ENCODE results near the gene FERD3L.

Gene FERD3L

DNA sequence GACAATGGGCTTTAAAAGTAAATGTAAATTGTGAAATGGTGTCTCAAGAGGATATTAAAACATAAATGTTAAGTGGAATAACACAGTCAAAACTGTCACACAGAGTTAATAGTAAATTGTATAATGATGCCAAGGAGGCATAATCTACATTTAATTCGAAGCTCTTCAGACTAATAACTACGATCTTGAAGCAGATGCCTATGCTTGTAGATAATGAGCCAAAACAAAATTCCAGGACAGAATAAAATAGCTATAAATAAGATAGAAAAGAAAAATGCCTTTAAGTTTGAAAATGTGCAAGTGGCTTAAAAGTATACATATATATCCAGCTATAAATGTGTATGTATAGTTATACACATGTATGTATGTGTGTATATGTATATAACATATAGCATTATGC, 45.3 kb downstream of the FERD3L start:
- no peak for TF ChIP-seq CTCF (IDR thresholded peaks at IDR 0.05; ENCODE audit: low read length)
- no peak for TF ChIP-seq EZH2 (optimal IDR thresholded peaks at IDR 0.05; ENCODE audit: low read depth, low read length)
- TF ChIP-seq EZH2phosphoT487 (IDR thresholded peaks at IDR 0.05; ENCODE audit: low read length) = no peak
- Histone ChIP-seq H3F3A (ENCODE audit: insufficient read depth, low read length) (no peaks in the 10 kb centered on the region), H3K27me3 (replicated peaks; ENCODE audit: insufficient read depth, low read length) (no peaks in the 10 kb centered on the region), H3K79me2 (ENCODE audit: low read length) (no peaks in the 10 kb centered on the region), H4K20me1 (ENCODE audit: insufficient read depth, low read length) (no peaks in the 10 kb centered on the region), H2AFZ (ENCODE audit: low read length) (no peak overlapping the region), H3K9me2 (replicated peaks; ENCODE audit: insufficient read depth, low read length) (no peaks in the 10 kb centered on the region), H3K4me3 (ENCODE audit: low read length) (no peak overlapping the region), H3K4me2 (ENCODE audit: low read depth, low read length) (no peak overlapping the region), H3K9me3 (replicated peaks; ENCODE audit: insufficient read depth, low read length) (no peaks in the 10 kb centered on the region), H3K4me1 (ENCODE audit: low read length) (no peaks in the 10 kb centered on the region), H3K36me3 (replicated peaks; ENCODE audit: insufficient read depth, low read length) (no peaks in the 10 kb centered on the region), H3K27ac (ENCODE audit: low read length) (no peak overlapping the region), H3K9ac (ENCODE audit: low read length) (no peak overlapping the region)
- DNase-seq = no peak

- Histone ChIP-seq H3K9ac (ENCODE audit: low read length) (no peak overlapping the region), H3K9me3 (replicated peaks; ENCODE audit: insufficient read depth, low read length) (no peaks in the 10 kb centered on the region), H4K20me1 (ENCODE audit: insufficient read depth, low read length) (no peaks in the 10 kb centered on the region), H3K9me2 (replicated peaks; ENCODE audit: insufficient read depth, low read length) (no peaks in the 10 kb centered on the region), H3K79me2 (ENCODE audit: low read length) (no peaks in the 10 kb centered on the region), H3K4me1 (ENCODE audit: low read length) (no peaks in the 10 kb centered on the region), H3K36me3 (replicated peaks; ENCODE audit: insufficient read depth, low read length) (no peaks in the 10 kb centered on the region), H3K27ac (ENCODE audit: low read length) (no peak overlapping the region), H3K4me2 (ENCODE audit: low read depth, low read length) (no peak overlapping the region), H3K27me3 (replicated peaks; ENCODE audit: insufficient read depth, low read length) (no peaks in the 10 kb centered on the region), H3F3A (ENCODE audit: insufficient read depth, low read length) (no peaks in the 10 kb centered on the region), H3K4me3 (ENCODE audit: low read length) (no peak overlapping the region), H2AFZ (ENCODE audit: low read length) (no peak overlapping the region)
- TF ChIP-seq EZH2 (optimal IDR thresholded peaks at IDR 0.05; ENCODE audit: low read depth, low read length) = no peak
- no peak for TF ChIP-seq CTCF (IDR thresholded peaks at IDR 0.05; ENCODE audit: low read length)
- no peak for TF ChIP-seq EZH2phosphoT487 (IDR thresholded peaks at IDR 0.05; ENCODE audit: low read length)
- no peak for DNase-seq
These were observed 46.0 kb downstream of the FERD3L start for GRCh38 chr7:19099194-19099593.

- H3K9me3 ChIP-seq (replicated peaks; ENCODE audit: insufficient read depth, low read length) = no peaks in the 10 kb centered on the region
- H3K4me3 ChIP-seq (ENCODE audit: low read length) = no peak overlapping the region
- no peaks in the 10 kb centered on the region for H4K20me1 ChIP-seq (ENCODE audit: insufficient read depth, low read length)
- H3K9ac ChIP-seq (ENCODE audit: low read length) = no peak overlapping the region
- no peaks in the 10 kb centered on the region for H3K79me2 ChIP-seq (ENCODE audit: low read length)
- H3K4me1 ChIP-seq (ENCODE audit: low read length) = no peaks in the 10 kb centered on the region
- H3K27me3 ChIP-seq (replicated peaks; ENCODE audit: insufficient read depth, low read length) = no peaks in the 10 kb centered on the region
- H3K36me3 ChIP-seq (replicated peaks; ENCODE audit: insufficient read depth, low read length) = no peaks in the 10 kb centered on the region
- TF ChIP-seq EZH2 (optimal IDR thresholded peaks at IDR 0.05; ENCODE audit: low read depth, low read length) (no peak), CTCF (IDR thresholded peaks at IDR 0.05; ENCODE audit: low read length) (no peak), EZH2phosphoT487 (IDR thresholded peaks at IDR 0.05; ENCODE audit: low read length) (no peak)
- no peaks in the 10 kb centered on the region for H3F3A ChIP-seq (ENCODE audit: insufficient read depth, low read length)
- DNase-seq = no peak
- no peak overlapping the region for H3K4me2 ChIP-seq (ENCODE audit: low read depth, low read length)
- no peak overlapping the region for H3K27ac ChIP-seq (ENCODE audit: low read length)
- H2AFZ ChIP-seq (ENCODE audit: low read length) = no peak overlapping the region
- no peaks in the 10 kb centered on the region for H3K9me2 ChIP-seq (replicated peaks; ENCODE audit: insufficient read depth, low read length)
These were observed 46.7 kb downstream of the FERD3L start for GRCh38 chr7:19098510-19098909.
